ENCODE results near the gene MAP4K4. TPM values are rescaled to one million over a fixed set of nuclear protein-coding genes. Genes with fewer than 3 reads are reported as not detected.
A peak's percentile ranks its signal among the peaks of the same experiment; 100 is the strongest.

Gene MAP4K4
- total and polyA plus RNA-seq, 2 of the 13 experiments (the other 11 are each of a cell fraction or from before 2014, with no cell fraction given), result 105 to 264 TPM

GRCh38 chr2:101689114-101689825, 8.2 kb upstream of the MAP4K4 start (continued):
- no peak for TF ChIP-seq AKNA (CRISPR knock-in tag; IDR thresholded peaks at IDR 0.05; ENCODE audit: borderline replicate concordance)
- 0 out of 2 replicates have a peak, but pooled peaks have one; percentile 47 for TF ChIP-seq BRF2 (CRISPR knock-in tag; IDR thresholded peaks at IDR 0.05)
- TF ChIP-seq ZNF430 (CRISPR knock-in tag; IDR thresholded peaks at IDR 0.05), result no peak
- no peak for TF ChIP-seq IKZF5 (CRISPR knock-in tag; IDR thresholded peaks at IDR 0.05)
- TF ChIP-seq SALL1 (CRISPR knock-in tag; IDR thresholded peaks at IDR 0.05), result no peak
- no peak for TF ChIP-seq ZSCAN5A (CRISPR knock-in tag; IDR thresholded peaks at IDR 0.05; ENCODE audit: borderline replicate concordance)
- TF ChIP-seq EHMT2 (IDR thresholded peaks at IDR 0.05; ENCODE audit: borderline replicate concordance, low read depth, low read length), result peak; percentile 40; the same call in 1 of the 2 replicates
- TF ChIP-seq KLF15 (CRISPR knock-in tag; IDR thresholded peaks at IDR 0.05; ENCODE audit: borderline replicate concordance), result no peak
- no peak for TF ChIP-seq MLLT10 (CRISPR knock-in tag; IDR thresholded peaks at IDR 0.05)
- TF ChIP-seq ZNF614 (CRISPR knock-in tag; IDR thresholded peaks at IDR 0.05; ENCODE audit: borderline replicate concordance), result no peak
- TF ChIP-seq CHD4 (IDR thresholded peaks at IDR 0.05; ENCODE audit: borderline replicate concordance, low read length), result peak; percentile 73; the same call in 1 of the 2 replicates
- no peak for TF ChIP-seq DMTF1 (CRISPR knock-in tag; IDR thresholded peaks at IDR 0.05)
- no peak for TF ChIP-seq LCORL (IDR thresholded peaks at IDR 0.05)
- no peak for TF ChIP-seq LCORL (CRISPR knock-in tag; IDR thresholded peaks at IDR 0.05)
